ENCODE results near the gene GNB5.

The GNB5 gene

GRCh38 chr15:52139599-52140462, 51.4 kb downstream of the GNB5 start:
- DNase-seq: no peak

- no peak for DNase-seq
Measured at GRCh38 chr15:52137432-52138357, 53.5 kb downstream of the GNB5 start.

GRCh38 chr15:52136442-52136980, 54.7 kb downstream of the GNB5 start:
- no peak for DNase-seq

DNA sequence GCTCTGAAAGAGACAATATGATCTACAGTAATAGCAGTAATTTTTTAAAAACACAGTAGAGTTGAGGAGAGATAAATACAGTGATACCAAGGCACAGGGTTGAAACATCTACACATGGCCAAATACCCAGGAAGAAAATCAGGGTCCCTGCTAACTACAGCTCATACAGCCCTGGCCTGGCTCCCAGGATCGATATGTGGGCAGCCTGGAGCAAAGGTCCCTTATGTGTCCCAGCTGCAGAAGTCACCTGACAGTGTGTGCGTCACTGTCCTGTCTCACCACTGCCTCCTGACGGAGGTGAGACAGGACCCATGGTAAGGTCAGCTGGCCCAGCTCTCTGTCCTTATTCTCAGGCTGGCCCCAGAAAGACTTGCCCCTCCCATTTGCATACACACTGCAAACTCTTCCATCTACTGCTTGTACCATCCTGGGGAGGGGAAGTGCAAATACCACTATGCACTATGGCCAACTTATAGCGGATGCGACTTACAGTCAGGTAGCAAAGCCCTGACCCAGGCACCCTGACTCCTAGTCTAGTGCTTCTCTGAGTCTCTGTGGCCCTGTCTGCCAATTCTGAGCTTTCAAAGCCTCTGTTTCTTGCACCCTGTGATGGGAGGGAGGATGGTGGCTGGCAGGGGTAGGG, 56.6 kb downstream of the GNB5 start:
- no peak for DNase-seq

GRCh38 chr15:52133510-52134220, 57.5 kb downstream of the GNB5 start:
- DNase-seq: no peak

DNA sequence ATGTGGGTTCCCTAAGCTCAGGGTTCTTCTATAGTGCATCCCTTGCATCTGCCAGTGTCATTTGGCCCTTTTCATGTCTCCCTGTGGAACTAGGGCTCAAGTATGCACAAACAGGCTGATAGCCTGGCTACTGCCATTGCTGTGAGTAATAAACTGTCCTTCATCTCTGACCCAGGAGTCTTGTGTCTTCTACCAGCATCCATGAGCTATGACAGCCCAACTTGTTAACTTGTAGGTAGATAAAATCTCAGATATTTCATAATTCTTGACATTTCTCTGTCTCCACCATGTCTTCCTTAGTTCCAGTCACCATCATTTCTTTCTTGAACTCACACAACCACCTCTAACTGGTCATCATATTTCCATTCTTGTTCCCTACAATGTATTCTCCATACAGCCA, 59.1 kb downstream of the GNB5 start:
- DNase-seq: no peak

GRCh38 chr15:52128568-52128967, 62.6 kb downstream of the GNB5 start:
- DNase-seq: no peak

- DNase-seq: no peak
Measured at GRCh38 chr15:52124270-52124880, 66.8 kb downstream of the GNB5 start.

DNA sequence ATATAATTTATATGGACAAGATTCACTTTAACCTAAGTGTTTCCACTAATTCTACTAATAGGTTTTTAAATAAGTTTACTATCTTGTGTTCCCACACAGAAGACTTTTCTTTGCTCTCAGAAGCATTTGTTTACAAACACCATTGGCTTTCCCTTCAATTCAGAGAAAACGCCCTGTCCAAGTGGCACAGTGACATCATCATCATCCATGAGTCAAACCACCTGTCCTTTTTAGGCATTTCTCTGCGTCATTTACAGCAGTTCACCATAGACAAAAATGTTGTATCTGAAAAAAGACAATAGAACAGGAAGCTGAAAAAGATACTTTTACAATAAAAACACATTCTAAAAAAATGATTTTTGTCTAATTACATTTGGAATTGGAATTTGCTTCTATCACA, 69.3 kb downstream of the GNB5 start:
- no peak for DNase-seq

GRCh38 chr15:52121006-52121405, 70.2 kb downstream of the GNB5 start:
- DNase-seq: no peak

DNA sequence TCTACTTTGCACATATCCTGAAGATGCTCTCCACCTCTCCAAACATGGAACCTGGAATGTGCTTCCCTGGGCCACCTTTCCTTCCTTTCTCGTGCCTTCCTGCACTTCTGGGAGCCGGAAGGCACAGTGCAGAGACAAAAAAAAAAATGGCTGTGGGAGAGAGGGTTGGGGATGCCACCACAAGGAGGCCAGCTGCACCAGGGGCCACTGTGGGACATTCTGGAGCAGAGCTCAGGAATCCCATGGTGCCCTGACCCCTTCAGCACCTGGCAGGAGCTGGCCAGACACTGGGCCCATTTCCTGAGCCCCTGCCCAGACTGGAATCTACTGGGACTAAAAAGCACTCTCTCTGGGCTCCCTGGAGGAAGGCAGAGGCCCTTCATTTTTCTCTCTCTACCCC, 70.7 kb downstream of the GNB5 start:
- no peak for DNase-seq

GRCh38 chr15:52118969-52119749, 72.0 kb downstream of the GNB5 start:
- no peak for DNase-seq

- DNase-seq: no peak
Measured at GRCh38 chr15:52117549-52117948, 73.6 kb downstream of the GNB5 start.

DNA sequence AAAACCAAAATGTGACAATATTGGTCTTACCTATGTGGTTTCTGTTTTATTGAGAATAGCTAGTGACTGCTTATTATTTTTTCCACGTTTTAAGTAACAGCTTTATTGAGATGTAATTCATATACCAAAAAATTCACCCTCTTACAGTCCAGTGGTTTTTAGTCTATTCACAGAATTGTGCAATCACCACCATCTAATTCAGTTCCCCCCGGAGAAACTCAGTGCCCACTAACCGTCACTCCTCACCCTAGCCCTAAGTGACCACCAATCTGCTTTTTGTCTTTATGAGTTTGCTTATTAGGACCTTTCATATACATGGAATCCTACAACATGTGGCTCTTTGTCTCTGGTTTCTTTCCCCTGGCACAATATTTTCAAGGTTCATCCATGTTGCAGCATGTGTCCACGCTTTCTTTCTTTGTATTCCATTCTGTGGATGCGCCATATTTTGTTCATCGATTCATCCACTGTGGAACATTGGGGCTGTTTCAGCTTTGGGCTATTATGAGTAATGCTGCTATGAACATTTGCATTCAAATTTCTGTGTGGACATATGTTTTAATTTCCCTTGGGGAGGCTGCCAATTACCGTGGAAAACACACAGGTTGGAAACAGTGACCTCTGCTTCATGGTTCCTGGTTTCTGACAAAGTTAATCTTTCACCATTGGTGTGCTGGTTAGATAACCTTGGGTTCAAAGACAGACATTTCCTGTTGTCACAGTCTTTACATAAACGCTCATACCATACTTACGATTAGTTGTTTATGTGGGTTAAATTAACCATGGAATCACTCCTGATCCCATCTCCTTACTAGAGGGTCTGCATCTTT, 75.4 kb downstream of the GNB5 start:
- DNase-seq: no peak

DNA sequence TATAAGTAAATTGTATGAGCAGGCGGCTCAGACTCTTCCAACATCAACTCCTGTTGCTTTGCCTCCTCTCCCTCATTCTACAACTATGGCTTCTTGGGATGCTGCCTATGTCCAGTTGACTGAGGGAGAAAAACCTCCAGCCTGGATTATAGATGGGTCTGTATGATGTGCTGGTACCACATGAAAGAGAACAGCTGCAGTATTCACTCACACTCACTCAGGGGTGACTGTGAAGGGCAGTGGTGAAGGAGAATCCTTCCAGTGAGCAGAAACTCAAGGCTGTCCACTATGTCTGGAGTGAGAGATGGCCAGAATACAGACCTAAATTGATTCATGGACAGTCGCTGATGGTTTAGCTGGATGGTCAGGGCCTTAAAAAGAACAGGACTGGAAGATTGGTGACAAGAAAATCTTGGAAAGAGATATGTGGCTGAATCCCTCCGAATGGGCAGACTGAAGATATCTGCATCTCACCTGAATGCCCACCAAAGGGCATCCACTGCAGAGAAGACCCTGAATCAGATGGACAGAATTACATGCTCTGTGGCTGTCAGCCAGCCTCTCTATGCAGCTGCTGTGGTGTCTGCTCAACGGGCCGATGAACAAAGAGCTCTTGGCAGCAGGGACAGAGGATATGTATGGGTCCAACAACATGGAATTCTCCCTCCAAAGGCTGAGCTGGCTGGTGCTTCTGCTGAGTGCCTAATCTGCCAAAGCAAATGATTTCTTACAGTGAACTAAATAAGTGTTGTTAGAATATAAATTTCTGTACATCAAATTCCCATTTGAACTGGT, 76.7 kb downstream of the GNB5 start:
- DNase-seq: peak; percentile 44

GRCh38 chr15:52113708-52114107, 77.5 kb downstream of the GNB5 start:
- no peak for DNase-seq

- DNase-seq: no peak
Measured at GRCh38 chr15:52113235-52113634, 78.0 kb downstream of the GNB5 start.

- peak; percentile 6 for DNase-seq
Measured at GRCh38 chr15:52112203-52112750, 78.9 kb downstream of the GNB5 start.
